ENCODE data around the gene SPANXC. TPM values are rescaled to one million over a fixed set of nuclear protein-coding genes. Genes with fewer than 3 reads are reported as not detected.

SPANXC gene, protein sequence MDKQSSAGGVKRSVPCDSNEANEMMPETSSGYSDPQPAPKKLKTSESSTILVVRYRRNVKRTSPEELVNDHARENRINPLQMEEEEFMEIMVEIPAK
- 8.1 and 11.7 TPM in 2 replicates for total RNA-seq (2014; rRNA removed; shearing (Covaris generic))

GRCh38 chrX:141242417-141242816, at the start of gene SPANXC:
TSS of gene SPANXC (minus strand) at chrX:141242517. CDS start at chrX:141242457, 60 bp downstream.

Other genes with a start within 250 kb of the SPANXC start
- gene SPANXB1, start 239.9 kb downstream of the SPANXC start, total RNA-seq (2014; rRNA removed; shearing (Covaris generic)): 218 and 280 TPM in 2 replicates
- gene LDOC1, start 65.4 kb downstream of the SPANXC start, total RNA-seq (2014; rRNA removed; shearing (Covaris generic)): 9.7 and 12.1 TPM in 2 replicates

Measured in A375 (cell line).